ENCODE measurements around the gene PRIMA1.

PRIMA1 gene

GRCh38 chr14:93752980-93753561 is 35.2 kb downstream of the PRIMA1 start:
- no peak for DNase-seq (ENCODE audit: low read depth, low spot score)
- TF ChIP-seq CTCF (IDR thresholded peaks at IDR 0.05; ENCODE audit: insufficient read depth, low read length, missing control alignments), result no peak
- POLR2A ChIA-PET, result no interaction called here
- CTCF ChIA-PET, result no interaction called here
- no peak overlapping the region for H3K4me3 ChIP-seq (ENCODE audit: low read depth, low read length)

- no peak for TF ChIP-seq CTCF (IDR thresholded peaks at IDR 0.05; ENCODE audit: insufficient read depth, low read length, missing control alignments)
- POLR2A ChIA-PET, result no interaction called here
- CTCF ChIA-PET, result no interaction called here
- no peak overlapping the region for H3K4me3 ChIP-seq (ENCODE audit: low read depth, low read length)
- no peak for DNase-seq (ENCODE audit: low read depth, low spot score)
Observed at GRCh38 chr14:93751946-93752655, 36.2 kb downstream of the PRIMA1 start.

GRCh38 chr14:93749076-93749420 is 39.2 kb downstream of the PRIMA1 start:
- DNase-seq (ENCODE audit: low read depth, low spot score), result no peak
- CTCF ChIA-PET, result no interaction called here
- no peak for TF ChIP-seq CTCF (IDR thresholded peaks at IDR 0.05; ENCODE audit: insufficient read depth, low read length, missing control alignments)
- POLR2A ChIA-PET, result no interaction called here
- no peak overlapping the region for H3K4me3 ChIP-seq (ENCODE audit: low read depth, low read length)

- TF ChIP-seq CTCF (IDR thresholded peaks at IDR 0.05; ENCODE audit: insufficient read depth, low read length, missing control alignments), result no peak
- H3K4me3 ChIP-seq (ENCODE audit: low read depth, low read length), result no peak overlapping the region
- CTCF ChIA-PET, result no interaction called here
- no peak for DNase-seq (ENCODE audit: low read depth, low spot score)
- POLR2A ChIA-PET, result no interaction called here
Observed at GRCh38 chr14:93748208-93749075, 39.8 kb downstream of the PRIMA1 start.

GRCh38 chr14:93747560-93747959 is 40.7 kb downstream of the PRIMA1 start:
- DNase-seq (ENCODE audit: low read depth, low spot score), result no peak
- CTCF ChIA-PET, result no interaction called here
- POLR2A ChIA-PET, result no interaction called here
- H3K4me3 ChIP-seq (ENCODE audit: low read depth, low read length), result no peak overlapping the region
- TF ChIP-seq CTCF (IDR thresholded peaks at IDR 0.05; ENCODE audit: insufficient read depth, low read length, missing control alignments), result no peak

- POLR2A ChIA-PET, result no interaction called here
- no peak for TF ChIP-seq CTCF (IDR thresholded peaks at IDR 0.05; ENCODE audit: insufficient read depth, low read length, missing control alignments)
- H3K4me3 ChIP-seq (ENCODE audit: low read depth, low read length), result no peak overlapping the region
- DNase-seq (ENCODE audit: low read depth, low spot score), result no peak
- CTCF ChIA-PET, result no interaction called here
Observed at GRCh38 chr14:93747102-93747501, 41.2 kb downstream of the PRIMA1 start.

Measured in AG04449 (cell line).